Activated CD4-positive, alpha-beta memory T cell treated with anti-CD3 and anti-CD28 coated beads, Interleukin-2, amount 10 ng/mL, durations not matched to agents 7 days and 5 days (primary cell): Measurements from ENCODE around the gene ZFP69. TPM values are rescaled to one million over a fixed set of nuclear protein-coding genes. Genes with fewer than 3 reads are reported as not detected.

Experiments
- CTCF ChIA-PET: fragments of 350-600 bp; sonication (Branson Sonifier 250); formaldehyde crosslinking; loops from one replicate; lab custom pipeline; 2021; ENCODE audit warnings: antibody characterized with exemption, inconsistent platforms; lab: Charles Lee
- POLR2A ChIA-PET: fragments of 350-600 bp; sonication (Branson Sonifier 250); formaldehyde crosslinking; loops from one replicate; lab custom pipeline; 2021; ENCODE audit warnings: antibody characterized with exemption; lab: Charles Lee
- DNase-seq: peaks from one replicate; pipeline ENCODE4 v3.0.0-alpha.2; 2020
- H3K27ac Mint-ChIP-seq: one replicate; pipeline ENCODE4 v1.8.0; 2021; ENCODE audit warnings: mild to moderate bottlenecking, mixed read lengths
- H3K27me3 Mint-ChIP-seq: one replicate; pipeline ENCODE4 v1.8.0; 2021; ENCODE audit warnings: mixed read lengths
- H3K36me3 Mint-ChIP-seq: one replicate; pipeline ENCODE4 v1.8.0; 2021; ENCODE audit warnings: low read depth, mixed read lengths
- H3K4me1 Mint-ChIP-seq: one replicate; pipeline ENCODE4 v1.8.0; 2021; ENCODE audit warnings: mixed read lengths
- H3K4me3 Mint-ChIP-seq: one replicate; pipeline ENCODE4 v1.8.0; 2021; ENCODE audit warnings: mild to moderate bottlenecking, mixed read lengths
- H3K9me3 Mint-ChIP-seq: one replicate; pipeline ENCODE4 v1.8.0; 2021; ENCODE audit warnings: mixed read lengths
- total RNA-seq, 2 experiments: library from RNA; stranded (reverse); gene quantifications; one replicate each; pipeline ENCODE4 v1.2.3, GENCODE V29; 2021

The ZFP69 gene
- total RNA-seq = 1 to 10 TPM; 2.3 to 2.5 TPM

GRCh38 chr1:40476924-40477677 lies at the start of gene ZFP69:
Gene ZFP69, plus strand, starts transcription at chr1:40477290. Its CDS starts 2,072 bp downstream, at chr1:40479362.
- peak; percentile 72 for DNase-seq
- H3K36me3 Mint-ChIP-seq = peaks cover 62% of the 10 kb centered on the region
- H3K4me1 Mint-ChIP-seq = peaks cover 17% of the 10 kb centered on the region
- H3K27me3 Mint-ChIP-seq = no peaks in the 10 kb centered on the region
- CTCF ChIA-PET = interaction anchor here (1.5 kb wide), 1 partner anchor 55 kb away, joined by 6 read pairs; the partner anchor contains the start of gene ZNF684
- H3K27ac Mint-ChIP-seq = peak within 1 kb of the TSS; percentile 36
- peak within 1 kb of the TSS; percentile 71 for H3K4me3 Mint-ChIP-seq
- peaks cover 53% of the 10 kb centered on the region for H3K9me3 Mint-ChIP-seq
- POLR2A ChIA-PET = interaction anchor here (1.1 to 1.6 kb wide), 3 partner anchors 15 to 27 kb away, joined by 3 to 6 read pairs (median 3); partner anchors contain the start of gene ZFP69B

GRCh38 chr1:40431385-40431784 lies 45.7 kb upstream of the ZFP69 start:
- peaks cover 4% of the 10 kb centered on the region for H3K9me3 Mint-ChIP-seq
- ChIA-PET POLR2A (no interaction called here), CTCF (no interaction called here)
- H3K4me3 Mint-ChIP-seq = no peak overlapping the region
- no peak overlapping the region for H3K27ac Mint-ChIP-seq
- no peak for DNase-seq
- peaks cover 23% of the 10 kb centered on the region for H3K36me3 Mint-ChIP-seq
- no peaks in the 10 kb centered on the region for H3K27me3 Mint-ChIP-seq
- H3K4me1 Mint-ChIP-seq = no peaks in the 10 kb centered on the region

- ChIA-PET CTCF (interaction anchor here (1.0 to 1.2 kb wide), 2 partner anchors 108 to 289 kb away, joined by 3 read pairs; no protein-coding TSS in a partner anchor), POLR2A (interaction anchor here (0.6 kb wide), 1 partner anchor 1066 kb away, joined by 3 read pairs; no protein-coding TSS in a partner anchor)
- no peak for DNase-seq
- H3K36me3 Mint-ChIP-seq = peaks cover 19% of the 10 kb centered on the region
- H3K9me3 Mint-ChIP-seq = no peaks in the 10 kb centered on the region
- H3K27ac Mint-ChIP-seq = no peak overlapping the region
- H3K4me1 Mint-ChIP-seq = no peaks in the 10 kb centered on the region
- H3K4me3 Mint-ChIP-seq = no peak overlapping the region
- no peaks in the 10 kb centered on the region for H3K27me3 Mint-ChIP-seq
These were observed 44.3 kb upstream of the ZFP69 start for GRCh38 chr1:40432644-40433390.

GRCh38 chr1:40435471-40435870 lies 41.6 kb upstream of the ZFP69 start:
- no peak for DNase-seq
- Mint-ChIP-seq H3K4me1 (no peaks in the 10 kb centered on the region), H3K27me3 (no peaks in the 10 kb centered on the region), H3K4me3 (no peak overlapping the region), H3K36me3 (peaks cover 20% of the 10 kb centered on the region), H3K27ac (no peak overlapping the region), H3K9me3 (peaks cover 5% of the 10 kb centered on the region)
- POLR2A ChIA-PET = no interaction called here
- CTCF ChIA-PET = interaction anchor here (0.7 to 1.0 kb wide), 3 partner anchors 71 to 165 kb away, joined by 3 to 7 read pairs (median 3); no protein-coding TSS in a partner anchor

- POLR2A ChIA-PET = no interaction called here
- no peaks in the 10 kb centered on the region for H3K4me1 Mint-ChIP-seq
- H3K27me3 Mint-ChIP-seq = no peaks in the 10 kb centered on the region
- DNase-seq = no peak
- peaks cover 20% of the 10 kb centered on the region for H3K36me3 Mint-ChIP-seq
- no peak overlapping the region for H3K27ac Mint-ChIP-seq
- CTCF ChIA-PET = interaction anchor here (0.7 to 1.0 kb wide), 2 partner anchors 71 to 165 kb away, joined by 3 to 7 read pairs; no protein-coding TSS in a partner anchor
- no peak overlapping the region for H3K4me3 Mint-ChIP-seq
- peaks cover 5% of the 10 kb centered on the region for H3K9me3 Mint-ChIP-seq
These were observed 41.2 kb upstream of the ZFP69 start for GRCh38 chr1:40435876-40436275.

GRCh38 chr1:40438391-40439015 lies 38.6 kb upstream of the ZFP69 start:
- DNase-seq = no peak
- ChIA-PET CTCF (interaction anchor here (0.6 to 2.1 kb wide), 9 partner anchors 9 to 294 kb away, joined by 3 to 11 read pairs (median 3); partner anchors contain the start of gene EXO5), POLR2A (interaction anchor here (1.6 kb wide), 1 partner anchor 14 kb away, joined by 5 read pairs; no protein-coding TSS in a partner anchor)
- Mint-ChIP-seq H3K36me3 (peaks cover 12% of the 10 kb centered on the region), H3K4me1 (no peaks in the 10 kb centered on the region), H3K9me3 (peaks cover 5% of the 10 kb centered on the region), H3K4me3 (no peak overlapping the region), H3K27me3 (no peaks in the 10 kb centered on the region), H3K27ac (no peak overlapping the region)

- no peak for DNase-seq
- POLR2A ChIA-PET = interaction anchor here (1.6 kb wide), 1 partner anchor 14 kb away, joined by 5 read pairs; no protein-coding TSS in a partner anchor
- H3K27ac Mint-ChIP-seq = no peak overlapping the region
These were observed 37.8 kb upstream of the ZFP69 start for GRCh38 chr1:40439247-40439646.

GRCh38 chr1:40449684-40450494 lies 27.2 kb upstream of the ZFP69 start, which contains the start of gene ZFP69B:
Gene ZFP69B, plus strand, starts transcription at chr1:40450476. Its CDS starts 486 bp downstream, at chr1:40450962.
- POLR2A ChIA-PET = interaction anchor here (0.9 to 2.5 kb wide), 15 partner anchors 9 to 309 kb away, joined by 3 to 14 read pairs (median 4); partner anchors contain the start of genes EXO5, SMAP2, ZFP69 and ZMPSTE24
- peak within 1 kb of the TSS; percentile 82 for H3K27ac Mint-ChIP-seq
- peaks cover 48% of the 10 kb centered on the region for H3K9me3 Mint-ChIP-seq
- H3K4me1 Mint-ChIP-seq = peaks cover 23% of the 10 kb centered on the region
- H3K27me3 Mint-ChIP-seq = no peaks in the 10 kb centered on the region
- peaks cover 57% of the 10 kb centered on the region for H3K36me3 Mint-ChIP-seq
- DNase-seq = peak; percentile 90
- CTCF ChIA-PET = interaction anchor here (0.6 to 2.2 kb wide), 5 partner anchors 45 to 306 kb away, joined by 3 to 9 read pairs (median 5); no protein-coding TSS in a partner anchor
- peak within 1 kb of the TSS; percentile 78 for H3K4me3 Mint-ChIP-seq

More at GRCh38 chr1:40439247-40439646, 37.8 kb upstream of the ZFP69 start:
- Mint-ChIP-seq H3K36me3 (peaks cover 19% of the 10 kb centered on the region), H3K4me3 (no peak overlapping the region), H3K27me3 (no peaks in the 10 kb centered on the region), H3K4me1 (no peaks in the 10 kb centered on the region), H3K9me3 (peaks cover 10% of the 10 kb centered on the region)
- CTCF ChIA-PET = interaction anchor here (1.0 to 1.5 kb wide), 2 partner anchors 14 to 69 kb away, joined by 3 to 5 read pairs; partner anchors contain the start of gene EXO5

GRCh38 chr1:40450495-40451237 lies 26.4 kb upstream of the ZFP69 start:
- H3K36me3 Mint-ChIP-seq = peaks cover 57% of the 10 kb centered on the region
- ChIA-PET CTCF (interaction anchor here (0.5 to 2.2 kb wide), 7 partner anchors 10 to 307 kb away, joined by 3 to 9 read pairs (median 3); partner anchors contain the start of gene EXO5), POLR2A (interaction anchor here (0.8 to 2.5 kb wide), 16 partner anchors 8 to 309 kb away, joined by 3 to 14 read pairs (median 4); partner anchors contain the start of genes EXO5, SMAP2, ZFP69 and ZMPSTE24)
- peak; percentile 81 for DNase-seq
- H3K9me3 Mint-ChIP-seq = peaks cover 47% of the 10 kb centered on the region
- H3K27me3 Mint-ChIP-seq = no peaks in the 10 kb centered on the region
- H3K4me1 Mint-ChIP-seq = peaks cover 23% of the 10 kb centered on the region
- peak overlapping the region; percentile 82 for H3K27ac Mint-ChIP-seq
- peak overlapping the region; percentile 78 for H3K4me3 Mint-ChIP-seq

GRCh38 chr1:40451238-40451585 lies 25.9 kb upstream of the ZFP69 start:
- peak overlapping the region; percentile 78 for H3K4me3 Mint-ChIP-seq
- ChIA-PET POLR2A (interaction anchor here (0.8 to 2.5 kb wide), 6 partner anchors 23 to 170 kb away, joined by 3 to 14 read pairs (median 4); partner anchors contain the start of gene EXO5), CTCF (interaction anchor here (0.5 to 2.2 kb wide), 6 partner anchors 9 to 307 kb away, joined by 3 to 9 read pairs (median 3); partner anchors contain the start of gene EXO5)
- H3K27ac Mint-ChIP-seq = peak overlapping the region; percentile 82
- peaks cover 23% of the 10 kb centered on the region for H3K4me1 Mint-ChIP-seq
- no peaks in the 10 kb centered on the region for H3K27me3 Mint-ChIP-seq
- peaks cover 49% of the 10 kb centered on the region for H3K9me3 Mint-ChIP-seq
- no peak for DNase-seq
- H3K36me3 Mint-ChIP-seq = peaks cover 58% of the 10 kb centered on the region

GRCh38 chr1:40454873-40455272 lies 22.2 kb upstream of the ZFP69 start:
- POLR2A ChIA-PET = no interaction called here
- CTCF ChIA-PET = no interaction called here
- Mint-ChIP-seq H3K27ac (no peak overlapping the region), H3K4me1 (peaks cover 15% of the 10 kb centered on the region), H3K4me3 (no peak overlapping the region), H3K27me3 (no peaks in the 10 kb centered on the region), H3K9me3 (peaks cover 71% of the 10 kb centered on the region), H3K36me3 (peaks cover 86% of the 10 kb centered on the region)
- DNase-seq = no peak
